Activated T-cell treated with anti-CD3 and anti-CD28 coated beads for 4 hours (primary cell): ENCODE data around the gene TMEM222.

ENCODE experiments used
- DNase-seq: peaks from one replicate; pipeline ENCODE4 v3.0.0-alpha.2; 2020

TMEM222 gene

GRCh38 chr1:27306892-27307761, 14.8 kb upstream of the TMEM222 start:
- DNase-seq: no peak

DNA sequence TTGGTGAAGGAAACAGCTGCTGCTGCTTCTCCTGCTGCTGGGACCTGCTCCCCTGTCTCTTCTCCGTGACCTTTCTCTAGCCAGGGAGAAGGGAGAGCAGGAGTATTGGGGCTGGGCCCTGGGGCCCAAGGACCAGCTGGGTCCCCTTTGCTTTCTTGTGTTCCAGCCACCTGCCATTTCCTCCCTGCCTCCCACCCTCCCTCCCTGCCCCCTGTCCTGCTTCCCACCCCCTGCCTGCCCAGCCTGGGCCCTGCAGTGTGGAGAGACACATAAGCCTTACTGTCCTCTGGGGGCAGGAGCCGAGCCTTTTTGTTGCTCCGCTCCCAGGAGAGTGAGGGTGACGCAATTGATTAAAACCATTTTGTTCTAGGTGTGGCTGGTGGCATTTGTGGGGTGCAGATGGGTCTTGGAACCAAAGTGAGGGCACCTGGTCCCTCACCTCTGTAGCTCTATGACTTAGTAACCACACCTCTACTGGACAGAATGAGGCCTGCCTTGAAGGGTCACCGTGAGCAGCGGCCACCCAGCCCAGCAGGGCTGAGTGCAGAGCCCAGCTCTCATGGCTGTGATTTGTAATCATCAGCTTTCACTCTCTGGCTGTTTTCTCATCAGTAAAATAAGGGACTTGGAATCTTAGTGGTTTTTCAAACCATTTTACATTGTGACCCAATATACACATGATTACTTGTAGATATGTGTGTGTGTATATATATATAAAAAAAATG, 13.9 kb upstream of the TMEM222 start:
- no peak for DNase-seq

DNA sequence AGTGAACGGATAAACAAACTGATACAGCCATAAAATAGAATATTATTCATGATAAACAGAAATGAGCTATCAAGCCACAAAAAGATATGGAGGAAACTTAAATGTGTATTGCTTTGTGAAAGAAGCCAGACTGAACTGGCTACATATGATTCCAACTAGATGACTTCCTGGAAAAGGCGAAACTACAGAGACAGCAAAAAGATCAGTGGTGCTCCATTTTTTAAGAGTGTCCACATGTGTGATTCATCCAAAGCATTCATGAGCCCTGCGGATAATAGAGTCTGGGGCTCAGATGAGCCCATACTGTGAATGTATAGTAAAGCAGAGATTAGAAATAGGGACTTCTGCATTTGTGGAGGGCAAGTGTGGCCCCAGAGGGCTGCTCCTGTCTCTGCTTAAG, 7.8 kb upstream of the TMEM222 start:
- DNase-seq: no peak

GRCh38 chr1:27314737-27315136, 7.2 kb upstream of the TMEM222 start:
- DNase-seq: no peak

- no peak for DNase-seq
Observed at GRCh38 chr1:27316860-27317259, 5.1 kb upstream of the TMEM222 start.

DNA sequence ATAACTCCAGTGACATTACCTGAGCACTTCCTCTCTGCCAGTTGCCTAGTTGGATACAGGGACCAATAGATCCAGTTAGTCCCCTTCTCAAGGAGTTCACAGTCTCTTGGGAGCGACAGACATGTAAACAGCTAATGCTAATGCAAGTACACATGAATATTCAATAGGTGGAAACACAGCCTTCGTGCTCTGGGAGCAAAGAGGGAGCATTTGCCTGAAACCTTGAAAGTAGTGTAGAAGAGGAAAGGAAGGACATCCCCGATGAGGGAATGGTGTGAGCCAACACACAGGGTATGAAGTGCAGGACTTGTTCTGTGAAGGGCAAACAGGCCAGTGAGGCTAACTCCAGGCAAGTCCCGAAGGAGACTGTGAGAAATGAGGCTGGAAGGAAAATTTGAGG, 3.8 kb upstream of the TMEM222 start:
- no peak for DNase-seq

DNA sequence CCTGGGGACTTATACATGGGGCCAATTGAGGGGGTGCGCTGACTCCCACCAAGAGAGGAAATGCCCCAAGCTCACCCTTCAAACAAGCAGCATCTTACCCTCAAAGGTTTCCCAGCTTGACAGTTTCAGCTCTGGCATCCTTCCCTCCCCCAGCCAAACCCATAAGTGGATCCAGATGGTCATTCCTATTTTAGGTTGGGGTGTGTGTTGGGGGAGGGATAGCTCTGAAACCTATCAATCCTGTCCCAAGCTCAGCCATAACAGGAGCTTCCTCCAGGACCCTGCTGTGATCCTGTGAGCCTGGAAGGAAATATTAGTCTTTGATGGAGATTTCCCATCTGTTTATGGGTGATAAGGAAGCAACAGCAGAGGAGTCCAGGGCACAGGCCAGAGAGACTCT, 3.4 kb upstream of the TMEM222 start:
- no peak for DNase-seq

DNA sequence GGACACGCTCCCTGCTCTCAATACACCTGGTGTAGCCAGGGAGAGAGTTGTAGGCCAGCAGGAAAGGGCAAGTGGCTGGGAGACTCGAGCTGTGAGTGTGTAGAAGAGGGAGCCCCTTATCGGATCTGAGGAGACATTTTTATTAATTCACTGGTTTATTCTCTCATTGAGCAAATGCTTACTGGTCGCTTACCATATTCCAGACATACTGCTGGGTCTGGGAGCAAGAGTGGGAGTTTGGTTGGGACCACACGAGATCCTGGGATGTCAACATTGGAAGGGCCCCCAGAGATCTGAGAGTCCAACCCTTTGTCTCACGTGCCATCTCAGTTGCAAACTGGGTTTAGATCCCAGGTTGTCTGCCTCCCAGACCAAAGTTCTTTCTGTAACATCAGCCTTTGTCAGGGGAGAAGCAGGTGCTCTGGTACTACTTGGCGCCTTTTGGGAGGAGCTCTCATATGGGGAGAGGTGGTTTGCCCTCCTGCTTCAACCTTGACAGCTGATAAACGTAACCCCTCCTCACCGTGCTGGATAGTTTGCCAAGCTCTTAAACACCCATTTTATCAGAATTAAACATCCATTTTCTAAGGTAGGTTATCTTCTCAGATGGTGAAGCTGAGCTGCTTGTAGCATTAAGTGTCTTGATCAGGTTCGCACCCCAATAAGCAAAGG, 742 bp downstream of the TMEM222 start:
- DNase-seq: no peak

DNA sequence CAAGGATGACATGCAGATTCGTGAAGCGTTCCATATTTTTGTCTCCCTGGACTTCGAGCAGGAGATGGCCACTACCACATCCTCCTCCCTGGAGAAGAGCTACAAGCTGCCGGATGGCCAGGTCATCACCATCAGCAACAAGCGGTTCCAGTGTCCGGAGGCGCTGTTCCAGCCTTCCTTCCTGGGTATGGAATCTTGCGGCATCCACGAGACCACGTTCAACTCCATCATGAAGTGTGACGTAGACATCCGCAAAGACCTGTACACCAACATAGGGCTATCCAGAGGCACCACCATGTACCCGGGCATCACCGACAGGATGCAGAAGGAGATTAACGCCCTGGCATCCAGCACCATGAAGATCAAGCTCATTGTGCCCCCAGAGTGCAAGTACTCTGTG, 3.3 kb downstream of the TMEM222 start:
- DNase-seq: no peak

- DNase-seq: no peak
Observed at GRCh38 chr1:27327964-27328363, 6.0 kb downstream of the TMEM222 start.

DNA sequence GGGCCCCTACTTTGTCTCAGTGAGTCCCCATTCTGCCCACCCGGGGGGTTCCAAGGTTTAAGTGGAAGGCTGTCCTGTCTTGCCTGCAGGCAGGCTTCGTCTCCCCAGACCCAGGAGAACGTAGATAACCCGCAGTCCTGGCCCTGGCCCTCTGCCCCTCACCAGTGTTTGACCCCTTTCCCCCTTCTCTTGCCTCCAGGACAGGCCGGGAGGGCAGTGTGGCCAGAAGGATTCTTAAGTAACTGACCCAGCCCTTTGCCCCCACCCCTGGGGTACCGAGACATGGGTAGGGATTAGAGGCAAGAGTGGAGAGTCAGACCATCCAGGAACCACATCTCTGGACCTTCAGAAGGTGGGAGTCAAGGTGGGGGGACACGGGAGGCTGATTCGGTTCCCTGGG, 8.8 kb downstream of the TMEM222 start:
- DNase-seq: no peak

DNA sequence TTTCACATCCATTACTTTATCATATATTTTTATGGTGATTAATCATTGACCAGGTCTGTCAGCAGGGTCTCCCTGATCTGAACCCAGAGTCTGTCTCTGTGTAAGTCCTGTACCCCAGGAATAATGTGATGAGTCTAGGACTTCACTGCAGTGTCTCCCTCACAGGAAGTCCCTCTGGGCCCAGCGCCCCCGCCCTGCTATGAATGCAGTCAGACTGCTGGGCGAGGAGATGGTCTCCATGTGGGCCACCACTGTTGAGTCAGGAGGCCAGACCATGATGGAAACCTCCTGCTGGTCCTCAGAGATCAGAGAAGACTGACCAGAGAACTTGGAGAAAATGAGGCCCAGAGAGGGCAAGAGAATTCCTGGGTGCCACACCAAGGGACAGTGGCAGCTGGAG, 9.5 kb downstream of the TMEM222 start:
- no peak for DNase-seq

DNA sequence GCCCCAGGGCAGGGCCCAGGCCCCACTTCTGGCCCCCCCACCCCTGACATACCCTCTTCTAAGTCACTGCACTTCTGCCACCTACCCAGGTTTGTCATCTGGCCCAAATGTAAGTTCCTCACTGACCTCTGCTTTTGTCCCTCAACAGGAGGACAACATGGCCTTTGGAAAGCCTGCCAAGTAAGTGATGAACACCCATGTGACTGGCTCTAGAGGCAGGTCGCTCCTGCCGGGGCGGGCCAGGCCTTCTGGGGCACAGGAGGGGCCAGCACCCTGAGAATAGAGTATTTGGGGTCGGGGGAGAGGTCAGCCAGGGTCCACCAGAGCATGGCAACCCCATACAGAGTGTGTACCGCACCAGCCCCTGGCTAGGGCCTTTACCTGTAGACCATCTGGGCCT, 10.0 kb downstream of the TMEM222 start:
- DNase-seq: no peak

DNA sequence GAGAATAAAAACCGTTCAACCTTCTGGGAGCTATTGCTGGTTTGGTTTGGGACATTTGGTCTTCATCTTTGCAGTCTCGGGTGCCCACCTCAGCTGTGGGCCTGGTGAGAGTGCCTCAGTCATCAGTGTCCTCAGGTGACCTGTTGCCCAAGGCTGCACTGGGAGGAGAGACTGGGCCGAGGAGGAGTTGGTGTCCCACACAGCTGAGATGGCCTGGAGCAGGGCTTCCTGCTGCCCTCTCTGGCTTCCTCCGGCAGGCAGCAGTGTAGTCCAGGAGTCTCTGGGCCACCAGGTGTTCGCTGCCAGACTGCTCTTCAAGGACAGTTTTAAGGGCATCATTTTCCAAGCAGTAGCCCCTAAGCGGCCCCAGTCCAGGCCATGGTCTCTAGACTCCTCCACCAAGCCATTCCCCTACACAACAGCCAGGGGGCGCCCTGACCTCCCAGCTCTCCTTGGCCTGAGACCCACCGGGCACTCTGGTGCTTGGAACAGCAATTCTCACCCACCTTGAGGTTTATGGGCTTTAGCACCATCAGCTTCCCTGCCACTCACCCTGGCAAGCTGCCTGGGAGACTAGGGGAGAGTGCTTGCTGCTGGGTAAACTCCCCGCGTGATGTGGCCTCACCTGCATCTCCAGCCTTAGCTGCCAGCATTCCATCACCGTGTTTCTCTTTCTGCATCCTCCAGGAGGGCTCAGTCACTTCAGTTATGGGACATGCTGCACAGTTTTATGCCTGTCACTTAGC, 10.7 kb downstream of the TMEM222 start:
- DNase-seq: no peak

GRCh38 chr1:27333717-27334279, 11.8 kb downstream of the TMEM222 start:
- DNase-seq: no peak

GRCh38 chr1:27335506-27336422, 13.8 kb downstream of the TMEM222 start:
- no peak for DNase-seq

- DNase-seq: no peak
Observed at GRCh38 chr1:27336756-27337155, 14.8 kb downstream of the TMEM222 start.

DNA sequence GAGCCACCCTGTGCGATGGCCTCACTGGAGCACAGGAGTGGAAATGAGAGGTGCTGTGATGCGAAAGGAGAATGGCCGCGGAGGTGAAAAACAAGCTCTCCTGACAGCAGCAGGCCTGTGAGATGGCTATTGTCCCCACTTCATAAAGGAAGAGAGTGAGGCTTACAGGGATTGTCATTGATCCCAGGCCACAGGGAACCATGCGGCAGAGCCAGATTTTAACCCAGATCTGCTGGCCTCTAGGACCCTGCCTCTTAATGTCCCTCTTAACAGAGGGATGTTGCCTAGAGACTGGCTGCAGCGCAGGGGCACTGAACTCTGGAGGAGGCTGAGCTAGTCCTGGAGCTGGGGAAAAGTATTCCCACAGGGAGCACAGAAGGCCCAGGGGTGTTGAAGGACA, 16.8 kb downstream of the TMEM222 start:
- no peak for DNase-seq

DNA sequence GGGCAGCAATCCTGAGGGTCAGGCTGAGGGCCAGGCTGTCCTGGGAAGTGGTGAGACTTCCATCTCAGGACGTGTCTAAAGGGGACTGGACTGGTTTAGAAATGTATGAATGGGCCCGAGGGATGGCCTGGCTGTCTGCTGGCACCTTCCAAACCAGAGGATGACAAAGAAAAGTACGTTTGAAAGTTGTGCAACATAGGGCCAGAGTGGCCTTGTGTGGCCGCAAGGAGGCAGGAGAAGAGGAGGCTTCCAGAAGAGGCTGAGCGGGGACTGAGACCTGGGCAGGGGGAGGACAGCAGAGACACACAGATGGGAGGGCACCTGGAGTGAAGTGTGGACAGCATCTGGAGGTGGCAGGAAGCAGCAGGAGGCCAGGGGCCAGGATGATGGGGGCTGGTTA, 17.2 kb downstream of the TMEM222 start:
- DNase-seq: no peak

- peak; percentile 42 for DNase-seq
Observed at GRCh38 chr1:27341525-27342252, 19.7 kb downstream of the TMEM222 start, which contains the start of gene SYTL1. Gene SYTL1, plus strand, starts transcription at chr1:27342022. Its CDS starts 3,313 bp downstream, at chr1:27345335.

GRCh38 chr1:27342391-27342777, 20.4 kb downstream of the TMEM222 start:
- no peak for DNase-seq
